A673 (cell line): ENCODE data around the gene MAMDC2. TPM values are rescaled to one million over a fixed set of nuclear protein-coding genes. Genes with fewer than 3 reads are reported as not detected.

ENCODE experiments used
- BruUV-seq: library from RNA; stranded (reverse); fragments of 400-500 nt; replicated peaks from 2 replicates; lab custom pipeline; 2021; lab: Mats Ljungman, UMichigan
- CTCF ChIA-PET: fragments of 300-600 bp; sonication (Branson Sonifier 250); formaldehyde crosslinking; loops from one replicate; lab custom pipeline; 2022; ENCODE audit warnings: antibody characterized with exemption; lab: Charles Lee
- POLR2A ChIA-PET: fragments of 300-600 bp; sonication (Branson Sonifier 250); formaldehyde crosslinking; loops from one replicate; lab custom pipeline; 2022; ENCODE audit warnings: antibody characterized with exemption; ENCODE audit not compliant: low non-redundant PET; lab: Charles Lee
- DNase-seq: peaks from one replicate; pipeline ENCODE4 v3.0.0-alpha.2; 2015; ENCODE audit warnings: low spot score
- H3K27ac ChIP-seq: fragments of 200-600 bp; sonication (generic); 2 replicates; pipeline ENCODE4 v1.5.1; 2016; ENCODE audit warnings: mixed run types, low read depth, mild to moderate bottlenecking, mixed read lengths, antibody characterized with exemption, low read length; ENCODE audit not compliant: poor library complexity, severe bottlenecking
- H3K27me3 ChIP-seq: fragments of 200-600 bp; sonication (generic); replicated peaks from 2 replicates; pipeline ENCODE4 v1.6.1; 2017; ENCODE audit warnings: mixed run types, low read depth, mild to moderate bottlenecking, mixed read lengths, antibody characterized with exemption, low read length; ENCODE audit not compliant: insufficient read depth, poor library complexity
- H3K36me3 ChIP-seq: fragments of 200-600 bp; sonication (generic); 2 replicates; pipeline ENCODE4 v1.6.1; 2016; ENCODE audit warnings: mixed run types, mild to moderate bottlenecking, mixed read lengths, antibody characterized with exemption, low read length; ENCODE audit not compliant: insufficient read depth, poor library complexity, severe bottlenecking
- H3K4me1 ChIP-seq: fragments of 200-600 bp; sonication (generic); 2 replicates; pipeline ENCODE4 v1.6.1; 2017; ENCODE audit warnings: mixed run types, mild to moderate bottlenecking, mixed read lengths, antibody characterized with exemption, low read length; ENCODE audit not compliant: insufficient read depth, poor library complexity, severe bottlenecking
- H3K4me3 ChIP-seq: fragments of 200-600 bp; sonication (generic); 2 replicates; pipeline ENCODE4 v1.5.1; 2016; ENCODE audit warnings: low read depth, mixed run types, mild to moderate bottlenecking, mixed read lengths, low read length; ENCODE audit not compliant: poor library complexity, severe bottlenecking
- H3K9me3 ChIP-seq: fragments of 200-600 bp; sonication (generic); 2 replicates; pipeline ENCODE4 v1.6.1; 2016; ENCODE audit warnings: mixed run types, low read depth, mild to moderate bottlenecking, mixed read lengths, antibody characterized with exemption, low read length; ENCODE audit not compliant: poor library complexity, severe bottlenecking
- CTCF ChIP-seq: fragments of 300-800, 200-600 bp; sonication (generic); conservative IDR thresholded peaks from 2 replicates; pipeline ENCODE4 v1.5.1; 2017; ENCODE audit warnings: low read depth, mild to moderate bottlenecking, antibody characterized with exemption, low read length, moderate library complexity, mixed read lengths
- EZH2 ChIP-seq: fragments of 200-600 bp; sonication (generic); IDR thresholded peaks from 2 replicates; pipeline ENCODE4 v1.6.1; 2017; ENCODE audit warnings: borderline replicate concordance, low read depth, mild to moderate bottlenecking, mixed read lengths, antibody characterized with exemption, low read length; ENCODE audit not compliant: poor library complexity, severe bottlenecking
- intact Hi-C: fragments of 100-400 bp; cut with micrococcal nuclease; formaldehyde crosslinking; loops from one replicate; pipeline ENCODE4 v1.10.0; 2022; ENCODE audit not compliant: unreplicated experiment
- total RNA-seq: library from RNA; stranded (reverse); gene quantifications from 2 replicates; pipeline ENCODE4 v1.2.3, GENCODE V29; 2021

MAMDC2 gene
- total RNA-seq, 1 experiment from 2014 or later: not detected

GRCh38 chr9:70205366-70206020, 161.8 kb downstream of the MAMDC2 start:
- H3K9me3 ChIP-seq: peaks cover 5% of the 10 kb centered on the region
- ChIA-PET CTCF (no interaction called here), POLR2A (no interaction called here)
- BruUV-seq: no TSS peak
- no peaks in the 10 kb centered on the region for H3K4me1 ChIP-seq
- no peak overlapping the region for H3K4me3 ChIP-seq
- no peaks in the 10 kb centered on the region for H3K27me3 ChIP-seq
- no peak for DNase-seq
- H3K27ac ChIP-seq: no peak overlapping the region
- intact Hi-C loops: no loop called here
- no peak for TF ChIP-seq CTCF
- H3K36me3 ChIP-seq: no peaks in the 10 kb centered on the region

- no peaks in the 10 kb centered on the region for H3K36me3 ChIP-seq
- no peaks in the 10 kb centered on the region for H3K9me3 ChIP-seq
- no peaks in the 10 kb centered on the region for H3K27me3 ChIP-seq
- ChIA-PET POLR2A (no interaction called here), CTCF (no interaction called here)
- no peaks in the 10 kb centered on the region for H3K4me1 ChIP-seq
- DNase-seq: no peak
- no peak overlapping the region for H3K4me3 ChIP-seq
- intact Hi-C loops: no loop called here
- BruUV-seq: no TSS peak
- TF ChIP-seq CTCF (no peak), EZH2 (no peak)
- H3K27ac ChIP-seq: no peak overlapping the region
Measured at GRCh38 chr9:70217029-70217428, 173.4 kb downstream of the MAMDC2 start.

- H3K4me3 ChIP-seq: no peak overlapping the region
- H3K4me1 ChIP-seq: no peaks in the 10 kb centered on the region
- H3K9me3 ChIP-seq: no peaks in the 10 kb centered on the region
- intact Hi-C loops: no loop called here
- H3K36me3 ChIP-seq: no peaks in the 10 kb centered on the region
- ChIA-PET CTCF (no interaction called here), POLR2A (no interaction called here)
- DNase-seq: no peak
- TF ChIP-seq EZH2 (no peak), CTCF (no peak)
- no peaks in the 10 kb centered on the region for H3K27me3 ChIP-seq
- no peak overlapping the region for H3K27ac ChIP-seq
- BruUV-seq: no TSS peak
Measured at GRCh38 chr9:70218767-70219166, 175.1 kb downstream of the MAMDC2 start.
